ENCODE measurements around the gene DMD.
"Not testable (repeated sequence)": the region's sequence is repeated elsewhere in the genome, so short reads cannot be mapped to it uniquely, and the experiment has no call there.

DMD gene

GRCh38 chrX:31932320-31932719 is 1279.0 kb downstream of the DMD start:
- not testable (repeated sequence) for H3K36me3 ChIP-seq (ENCODE audit: control insufficient read depth, insufficient read depth, low read length)

GRCh38 chrX:31931225-31931624 is 1280.1 kb downstream of the DMD start:
- H3K4me3 ChIP-seq (ENCODE audit: extremely low read depth, insufficient read depth, low read length, poor library complexity, severe bottlenecking): no peak overlapping the region
- H3K36me3 ChIP-seq (ENCODE audit: control insufficient read depth, insufficient read depth, low read length): no peaks in the 10 kb centered on the region
- H3K4me1 ChIP-seq (ENCODE audit: control insufficient read depth, insufficient read depth, low read length, poor library complexity, severe bottlenecking): no peaks in the 10 kb centered on the region
- H3K9me3 ChIP-seq (ENCODE audit: control insufficient read depth, low read length): no peaks in the 10 kb centered on the region
- no peak overlapping the region for H3K27ac ChIP-seq (ENCODE audit: low read depth, low read length, severe bottlenecking)
- WGBS, 2 experiments (ENCODE audit: insufficient coverage in 2 of 2): no CpG with 5 or more reads among the region's 3 CpGs

More at GRCh38 chrX:31932320-31932719, 1279.0 kb downstream of the DMD start:
- H3K9me3 ChIP-seq (ENCODE audit: control insufficient read depth, low read length); H3K4me3 ChIP-seq (ENCODE audit: extremely low read depth, insufficient read depth, low read length, poor library complexity, severe bottlenecking); H3K27ac ChIP-seq (ENCODE audit: low read depth, low read length, severe bottlenecking); H3K4me1 ChIP-seq (ENCODE audit: control insufficient read depth, insufficient read depth, low read length, poor library complexity, severe bottlenecking): not testable (repeated sequence)
- 90 to 91% methylated on average over 4 to 6 of the region's 11 CpGs for WGBS, 2 experiments (ENCODE audit: insufficient coverage in 2 of 2)

GRCh38 chrX:31929366-31929765 is 1282.0 kb downstream of the DMD start:
- Histone ChIP-seq H3K4me3 (ENCODE audit: extremely low read depth, insufficient read depth, low read length, poor library complexity, severe bottlenecking) (no peak overlapping the region), H3K36me3 (ENCODE audit: control insufficient read depth, insufficient read depth, low read length) (no peaks in the 10 kb centered on the region)
- 90% methylated on average over 2 of the region's 5 CpGs; no CpG with 5 or more reads in 1 of the 2 experiments for WGBS, 2 experiments (ENCODE audit: insufficient coverage in 2 of 2)

GRCh38 chrX:31921236-31921635 is 1290.1 kb downstream of the DMD start:
- no CpG with 5 or more reads among the region's 2 CpGs for whole genome bisulfite sequencing, 2 experiments (ENCODE audit: insufficient coverage in 2 of 2)
- no peak overlapping the region for H3K27ac ChIP-seq (ENCODE audit: low read depth, low read length, severe bottlenecking)
- H3K9me3 ChIP-seq (ENCODE audit: control insufficient read depth, low read length): no peaks in the 10 kb centered on the region
- no peaks in the 10 kb centered on the region for H3K36me3 ChIP-seq (ENCODE audit: control insufficient read depth, insufficient read depth, low read length)
- no peak overlapping the region for H3K4me3 ChIP-seq (ENCODE audit: extremely low read depth, insufficient read depth, low read length, poor library complexity, severe bottlenecking)
- no peaks in the 10 kb centered on the region for H3K4me1 ChIP-seq (ENCODE audit: control insufficient read depth, insufficient read depth, low read length, poor library complexity, severe bottlenecking)

More at GRCh38 chrX:31929366-31929765, 1282.0 kb downstream of the DMD start:
- Histone ChIP-seq H3K9me3 (ENCODE audit: control insufficient read depth, low read length) (no peaks in the 10 kb centered on the region), H3K27ac (ENCODE audit: low read depth, low read length, severe bottlenecking) (no peak overlapping the region), H3K4me1 (ENCODE audit: control insufficient read depth, insufficient read depth, low read length, poor library complexity, severe bottlenecking) (no peaks in the 10 kb centered on the region)

- H3K9me3 ChIP-seq (ENCODE audit: control insufficient read depth, low read length): no peaks in the 10 kb centered on the region
- no peaks in the 10 kb centered on the region for H3K36me3 ChIP-seq (ENCODE audit: control insufficient read depth, insufficient read depth, low read length)
- 83 to 100% methylated on average over 1 to 2 of the region's 4 CpGs for WGBS, 2 experiments (ENCODE audit: insufficient coverage in 2 of 2)
- no peak overlapping the region for H3K4me3 ChIP-seq (ENCODE audit: extremely low read depth, insufficient read depth, low read length, poor library complexity, severe bottlenecking)
- no peak overlapping the region for H3K27ac ChIP-seq (ENCODE audit: low read depth, low read length, severe bottlenecking)
- H3K4me1 ChIP-seq (ENCODE audit: control insufficient read depth, insufficient read depth, low read length, poor library complexity, severe bottlenecking): no peaks in the 10 kb centered on the region
Observed at GRCh38 chrX:31909850-31910572, 1301.3 kb downstream of the DMD start.

- Histone ChIP-seq H3K4me1 (ENCODE audit: control insufficient read depth, insufficient read depth, low read length, poor library complexity, severe bottlenecking) (no peaks in the 10 kb centered on the region), H3K36me3 (ENCODE audit: control insufficient read depth, insufficient read depth, low read length) (no peaks in the 10 kb centered on the region), H3K27ac (ENCODE audit: low read depth, low read length, severe bottlenecking) (no peak overlapping the region), H3K9me3 (ENCODE audit: control insufficient read depth, low read length) (no peaks in the 10 kb centered on the region), H3K4me3 (ENCODE audit: extremely low read depth, insufficient read depth, low read length, poor library complexity, severe bottlenecking) (no peak overlapping the region)
- WGBS, 2 experiments (ENCODE audit: insufficient coverage in 2 of 2): 60 to 87% methylated on average over 1 to 7 of the region's 7 CpGs
Observed at GRCh38 chrX:31894152-31894551, 1317.2 kb downstream of the DMD start.

GRCh38 chrX:31893525-31893924 is 1317.8 kb downstream of the DMD start:
- H3K4me1 ChIP-seq (ENCODE audit: control insufficient read depth, insufficient read depth, low read length, poor library complexity, severe bottlenecking): no peaks in the 10 kb centered on the region
- no peak overlapping the region for H3K4me3 ChIP-seq (ENCODE audit: extremely low read depth, insufficient read depth, low read length, poor library complexity, severe bottlenecking)
- no peaks in the 10 kb centered on the region for H3K36me3 ChIP-seq (ENCODE audit: control insufficient read depth, insufficient read depth, low read length)
- 57 to 89% methylated on average over 1 to 3 of the region's 4 CpGs for WGBS, 2 experiments (ENCODE audit: insufficient coverage in 2 of 2)
- no peaks in the 10 kb centered on the region for H3K9me3 ChIP-seq (ENCODE audit: control insufficient read depth, low read length)
- no peak overlapping the region for H3K27ac ChIP-seq (ENCODE audit: low read depth, low read length, severe bottlenecking)

GRCh38 chrX:31889088-31889487 is 1322.3 kb downstream of the DMD start:
- no peaks in the 10 kb centered on the region for H3K36me3 ChIP-seq (ENCODE audit: control insufficient read depth, insufficient read depth, low read length)
- WGBS, 2 experiments (ENCODE audit: insufficient coverage in 2 of 2): no CpG with 5 or more reads among the region's 2 CpGs
- no peak overlapping the region for H3K27ac ChIP-seq (ENCODE audit: low read depth, low read length, severe bottlenecking)
- no peak overlapping the region for H3K4me3 ChIP-seq (ENCODE audit: extremely low read depth, insufficient read depth, low read length, poor library complexity, severe bottlenecking)
- no peaks in the 10 kb centered on the region for H3K4me1 ChIP-seq (ENCODE audit: control insufficient read depth, insufficient read depth, low read length, poor library complexity, severe bottlenecking)
- no peaks in the 10 kb centered on the region for H3K9me3 ChIP-seq (ENCODE audit: control insufficient read depth, low read length)

GRCh38 chrX:31884535-31884934 is 1326.8 kb downstream of the DMD start:
- Histone ChIP-seq H3K9me3 (ENCODE audit: control insufficient read depth, low read length) (no peaks in the 10 kb centered on the region), H3K27ac (ENCODE audit: low read depth, low read length, severe bottlenecking) (no peak overlapping the region), H3K4me3 (ENCODE audit: extremely low read depth, insufficient read depth, low read length, poor library complexity, severe bottlenecking) (no peak overlapping the region), H3K36me3 (ENCODE audit: control insufficient read depth, insufficient read depth, low read length) (no peaks in the 10 kb centered on the region), H3K4me1 (ENCODE audit: control insufficient read depth, insufficient read depth, low read length, poor library complexity, severe bottlenecking) (no peaks in the 10 kb centered on the region)
- no CpG with 5 or more reads among the region's 2 CpGs for WGBS, 2 experiments (ENCODE audit: insufficient coverage in 2 of 2)

GRCh38 chrX:31872007-31872406 is 1339.3 kb downstream of the DMD start:
- peak overlapping the region; percentile 75 for H3K27ac ChIP-seq (ENCODE audit: low read depth, low read length, severe bottlenecking)
- H3K9me3 ChIP-seq (ENCODE audit: control insufficient read depth, low read length): no peaks in the 10 kb centered on the region
- 0% methylated on average over 1 to 2 of the region's 2 CpGs for WGBS, 2 experiments (ENCODE audit: insufficient coverage in 2 of 2)
- H3K36me3 ChIP-seq (ENCODE audit: control insufficient read depth, insufficient read depth, low read length): no peaks in the 10 kb centered on the region
- H3K4me3 ChIP-seq (ENCODE audit: extremely low read depth, insufficient read depth, low read length, poor library complexity, severe bottlenecking): no peak overlapping the region
- peaks cover 7% of the 10 kb centered on the region for H3K4me1 ChIP-seq (ENCODE audit: control insufficient read depth, insufficient read depth, low read length, poor library complexity, severe bottlenecking)

GRCh38 chrX:31870267-31870666 is 1341.1 kb downstream of the DMD start:
- Histone ChIP-seq H3K9me3 (ENCODE audit: control insufficient read depth, low read length) (no peaks in the 10 kb centered on the region), H3K4me3 (ENCODE audit: extremely low read depth, insufficient read depth, low read length, poor library complexity, severe bottlenecking) (no peak overlapping the region), H3K4me1 (ENCODE audit: control insufficient read depth, insufficient read depth, low read length, poor library complexity, severe bottlenecking) (peaks cover 7% of the 10 kb centered on the region), H3K27ac (ENCODE audit: low read depth, low read length, severe bottlenecking) (no peak overlapping the region), H3K36me3 (ENCODE audit: control insufficient read depth, insufficient read depth, low read length) (no peaks in the 10 kb centered on the region)

Data from mesodermal cell (in vitro differentiated cells).